Stimulated activated CD8-positive, alpha-beta memory T cell treated with anti-CD3 and anti-CD28 coated beads, Interleukin-4, amount 100 ng/mL, for 4 hours (primary cell): Measurements from ENCODE around the gene HOXB8.
A peak's percentile ranks its signal among the peaks of the same experiment; 100 is the strongest.

ENCODE experiments used
- DNase-seq, 2 donors: peaks; one replicate each; pipeline ENCODE4 v3.0.0-alpha.2; 2020; ENCODE audit warnings: low read depth in 2 of 2, low spot score in 1 of 2

The HOXB8 gene

DNA sequence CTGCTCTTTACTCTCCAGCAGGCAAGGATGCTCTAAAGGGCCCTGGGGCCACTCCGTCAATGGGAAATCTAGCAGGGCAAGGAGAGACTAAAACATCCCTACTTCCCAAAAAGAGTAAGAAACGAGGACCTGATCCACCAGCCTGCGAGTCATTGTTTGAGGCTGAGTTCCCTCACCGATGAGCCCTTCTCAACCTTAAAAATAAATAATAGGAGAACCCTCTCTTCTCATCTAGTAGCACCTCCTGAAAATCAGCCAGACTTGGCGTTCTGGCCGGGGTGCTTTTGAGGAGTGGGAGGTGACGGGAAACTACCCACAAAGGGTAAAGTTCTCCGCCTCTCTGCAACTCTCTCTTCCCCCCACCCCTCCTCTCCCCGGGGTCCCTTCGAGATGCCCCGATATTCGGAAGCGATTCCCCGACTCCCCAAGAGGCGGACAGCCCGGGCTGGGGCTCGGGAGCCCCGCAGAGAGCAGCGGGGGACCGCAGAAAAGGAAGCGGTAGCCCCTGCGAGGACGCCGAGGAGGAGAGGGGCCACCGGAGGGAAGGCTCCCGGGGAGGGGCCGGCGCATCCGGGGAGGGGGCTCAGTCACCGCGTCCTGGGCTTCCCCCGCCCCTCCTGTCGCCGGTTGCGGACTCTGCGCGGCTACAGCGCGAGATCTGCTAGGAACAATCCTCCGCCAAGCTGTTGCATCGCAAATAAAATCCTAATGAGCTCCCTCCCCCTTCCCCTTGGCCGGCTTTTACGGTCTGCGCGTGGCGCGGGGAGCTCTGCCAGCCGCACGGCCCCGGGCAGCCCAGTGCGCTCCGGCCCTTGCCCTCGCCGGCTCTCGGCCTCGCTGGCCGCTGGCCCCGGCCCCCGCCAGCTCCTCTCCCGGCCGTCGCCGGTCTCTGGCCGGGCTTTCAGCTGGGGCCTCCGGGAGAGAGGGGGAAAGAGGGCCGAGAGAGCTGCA is 9.7 kb upstream of the HOXB8 start:
- DNase-seq = no peak

GRCh38 chr17:48624118-48624517 is 9.0 kb upstream of the HOXB8 start:
- DNase-seq = no peak

GRCh38 chr17:48623583-48623982 is 8.5 kb upstream of the HOXB8 start:
- no peak for DNase-seq

GRCh38 chr17:48622857-48623256 is 7.8 kb upstream of the HOXB8 start:
- no peak for DNase-seq

GRCh38 chr17:48621410-48622392 is 6.6 kb upstream of the HOXB8 start:
- DNase-seq = no peak

GRCh38 chr17:48620461-48621139 is 5.5 kb upstream of the HOXB8 start:
- no peak for DNase-seq

- DNase-seq = no peak
These were observed 4.8 kb upstream of the HOXB8 start for GRCh38 chr17:48619826-48620449.

DNA sequence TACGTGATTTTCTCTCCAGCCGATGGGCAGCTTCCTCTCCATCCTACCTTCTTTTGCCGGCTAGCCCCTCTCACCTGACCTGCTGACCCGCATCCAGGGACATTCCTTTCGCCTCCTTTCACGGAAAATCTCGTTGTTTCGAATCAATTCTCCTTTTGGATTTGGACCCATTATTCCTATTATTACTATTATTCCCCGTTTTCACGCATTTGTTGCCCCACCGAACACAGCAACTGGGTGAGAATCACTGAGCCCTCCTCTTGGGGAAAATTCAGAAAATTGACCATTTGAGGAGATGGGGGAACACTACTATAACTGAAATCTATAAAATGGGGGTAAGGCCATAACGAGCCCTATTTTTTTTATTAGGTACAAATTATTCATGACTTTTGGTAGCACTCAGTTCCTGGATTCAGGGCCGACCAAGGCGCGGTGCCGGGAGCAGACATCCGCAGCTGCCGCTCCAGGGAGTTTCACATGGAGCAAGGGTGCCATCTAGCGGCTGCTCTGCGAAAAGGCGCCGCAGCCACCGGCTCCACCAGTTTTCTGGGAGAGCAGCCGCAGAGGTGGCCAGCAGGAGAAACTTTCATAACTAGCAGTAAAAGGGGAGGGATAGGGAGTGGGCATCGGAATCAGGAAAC is 3.3 kb upstream of the HOXB8 start:
- DNase-seq = peak; percentile 60 to 79

DNA sequence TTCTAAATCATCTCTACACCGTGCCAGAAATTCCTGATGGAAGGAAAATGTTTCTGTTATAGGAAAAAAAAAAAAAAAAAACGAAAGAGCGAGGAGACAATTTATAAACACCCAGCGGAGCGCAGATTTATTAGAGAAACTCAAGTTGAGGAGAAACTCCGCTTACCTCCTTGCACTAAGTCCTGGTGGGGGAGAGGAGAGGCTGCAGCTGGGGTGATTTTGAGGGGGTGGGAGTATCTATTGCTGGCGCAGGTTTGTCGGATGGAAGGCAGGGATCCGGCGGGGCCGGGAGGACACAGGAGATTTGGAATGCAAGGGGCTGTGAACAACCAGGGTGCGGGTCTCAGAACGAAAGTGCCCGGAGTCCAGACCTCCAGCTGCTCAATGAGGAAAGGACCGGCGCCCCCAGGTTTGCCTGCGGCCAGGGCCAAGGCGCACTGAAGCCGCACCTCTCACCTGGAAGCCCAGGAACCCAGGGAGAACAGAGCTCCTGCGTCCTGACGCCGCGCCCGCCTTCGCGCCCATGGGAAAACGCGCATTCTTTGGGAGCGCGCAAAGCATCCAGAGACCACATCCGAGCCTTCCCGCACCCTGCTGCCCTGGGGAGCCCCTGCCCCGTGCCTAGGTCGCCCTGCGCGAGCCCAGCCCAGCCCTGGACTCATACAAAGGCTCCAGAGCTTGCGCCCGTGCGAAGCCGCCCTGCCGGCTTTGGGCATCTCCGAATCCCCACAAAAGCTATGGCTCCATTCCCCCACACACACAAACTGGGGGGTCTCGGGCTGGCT is 2.6 kb upstream of the HOXB8 start:
- no peak for DNase-seq

DNA sequence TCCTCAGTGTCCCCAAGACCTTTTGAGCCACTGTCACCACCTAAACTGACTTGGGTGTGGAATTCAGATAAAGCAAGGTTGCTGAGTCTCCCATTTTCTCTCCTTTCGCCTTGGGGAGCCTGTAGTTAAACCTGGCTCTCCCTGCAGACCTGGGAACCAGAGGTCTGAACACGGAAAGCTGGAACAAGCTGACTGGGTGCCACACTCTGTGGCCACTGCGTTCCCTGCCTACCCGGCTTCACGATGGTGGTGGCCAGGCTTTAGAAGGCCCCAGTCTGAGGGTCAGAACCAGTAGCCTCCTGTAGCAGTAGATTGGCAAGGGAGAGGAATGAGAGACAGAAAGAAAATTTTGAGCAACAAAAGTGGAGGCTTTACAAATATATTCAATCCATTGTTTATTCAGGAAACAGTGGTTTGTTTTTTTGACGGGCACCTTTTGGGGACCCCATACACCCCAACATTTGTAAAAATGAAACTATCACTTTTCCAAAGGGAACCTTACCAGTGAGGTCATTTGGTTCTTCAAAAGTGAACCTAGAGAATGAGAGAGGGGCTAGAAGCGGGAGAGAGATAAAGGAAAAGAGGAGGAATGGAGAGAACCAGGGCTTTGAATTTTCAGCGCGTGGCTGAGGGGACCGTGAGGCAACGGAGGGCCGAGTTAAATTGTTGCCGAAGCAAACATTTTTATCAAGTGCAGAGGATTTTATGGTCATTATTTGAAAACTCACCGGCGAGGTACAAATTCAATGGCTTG is 1.8 kb upstream of the HOXB8 start:
- no peak for DNase-seq

GRCh38 chr17:48615963-48616716 is 1.0 kb upstream of the HOXB8 start:
- no peak for DNase-seq

GRCh38 chr17:48613862-48614694 is 1.0 kb downstream of the HOXB8 start:
- no peak for DNase-seq

DNA sequence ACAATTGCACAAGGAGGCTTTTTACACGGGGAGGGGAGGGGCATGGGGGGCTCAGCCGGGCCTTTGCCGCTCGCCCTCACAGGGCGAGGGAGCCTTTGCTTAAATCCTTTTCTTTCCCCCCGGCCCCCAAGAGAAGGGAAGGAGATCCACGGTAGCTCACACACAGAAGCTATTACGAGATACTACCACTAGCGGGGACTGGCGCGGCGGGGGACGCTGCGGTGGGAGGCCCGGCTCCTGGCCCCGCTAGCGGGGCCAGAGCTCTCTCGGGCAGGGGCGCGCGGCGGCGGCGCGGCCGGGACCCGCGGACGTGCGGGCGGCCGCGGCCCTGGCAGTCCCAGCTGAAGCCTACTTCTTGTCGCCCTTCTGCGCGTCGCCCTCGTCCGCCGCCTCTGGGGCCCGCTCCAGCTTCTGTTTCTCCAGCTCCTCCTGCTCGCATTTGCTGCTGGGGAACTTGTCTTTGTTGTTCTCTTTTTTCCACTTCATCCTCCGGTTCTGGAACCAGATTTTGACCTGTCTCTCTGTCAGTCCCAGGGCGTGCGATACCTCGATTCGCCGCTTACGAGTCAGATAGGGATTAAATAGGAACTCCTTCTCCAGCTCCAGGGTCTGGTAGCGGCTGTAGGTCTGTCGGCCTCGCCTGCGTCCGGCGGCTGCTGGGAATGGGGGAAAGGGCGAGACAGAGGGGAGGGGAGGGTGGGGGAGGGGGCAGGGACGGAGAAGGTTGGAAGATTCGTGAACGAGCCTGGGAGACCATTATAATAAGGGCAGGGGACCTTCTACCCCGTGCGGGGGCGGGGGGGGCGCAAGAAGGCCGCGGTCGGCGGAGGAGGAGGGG is 2.0 kb downstream of the HOXB8 start:
- DNase-seq = no peak

- DNase-seq = no peak
These were observed 2.6 kb downstream of the HOXB8 start for GRCh38 chr17:48612456-48612853.

DNA sequence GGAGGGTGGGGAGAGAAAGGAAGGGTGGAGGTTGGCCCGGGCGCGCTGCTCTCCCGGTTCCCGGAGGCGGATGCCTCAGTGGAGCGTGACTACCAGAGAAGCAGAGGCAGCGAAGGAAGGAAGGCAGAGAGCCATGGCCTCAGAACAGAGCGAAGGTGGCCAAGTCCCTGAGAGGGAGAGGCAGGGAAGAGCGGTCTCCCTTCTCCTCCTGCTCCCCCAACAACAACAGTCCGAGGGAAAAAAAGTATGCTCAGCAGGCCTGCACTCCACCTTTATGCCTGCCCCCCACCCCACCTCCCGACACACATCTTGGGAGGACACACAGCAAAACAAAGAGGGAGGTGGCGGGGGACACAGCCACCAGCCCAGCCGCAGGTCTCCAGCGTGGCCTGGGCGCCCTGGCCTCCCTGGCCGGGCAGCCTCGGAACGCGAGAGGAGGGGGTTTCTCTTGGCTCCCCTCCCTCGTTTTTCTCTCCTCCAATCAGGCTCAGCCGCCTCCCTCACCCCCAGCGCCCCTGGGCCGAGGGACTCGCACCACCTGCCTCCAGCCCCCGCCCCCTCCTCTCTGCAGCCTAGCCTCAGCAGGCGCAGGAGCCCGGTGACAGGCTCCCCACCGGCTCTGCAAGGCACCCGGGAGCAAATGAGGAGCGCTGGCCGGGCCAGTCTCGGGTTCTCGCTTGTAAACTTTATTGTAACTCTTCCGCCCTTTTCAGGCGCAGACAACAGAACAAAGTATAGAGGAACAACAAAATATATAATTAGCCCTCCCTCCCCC is 3.2 kb downstream of the HOXB8 start:
- no peak for DNase-seq

DNA sequence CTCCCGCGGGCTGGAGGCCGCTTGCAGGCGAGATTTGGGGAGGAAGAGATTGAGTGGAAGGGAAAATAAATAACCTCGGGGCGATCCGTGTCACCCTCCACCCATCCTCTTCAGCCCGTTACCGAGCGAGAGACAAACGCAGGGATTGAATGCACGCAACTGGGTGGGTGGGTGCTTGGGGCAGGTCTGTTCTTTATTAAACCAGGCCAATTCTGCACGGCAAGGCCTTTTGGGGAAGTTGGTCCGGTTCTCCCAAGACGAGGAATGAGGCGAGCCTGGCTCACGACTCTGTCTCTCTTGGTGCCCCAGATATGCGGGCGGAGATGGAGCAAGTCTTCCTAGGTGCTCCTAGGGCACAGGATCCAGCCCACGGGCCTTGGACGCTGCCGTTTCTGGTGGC is 3.9 kb downstream of the HOXB8 start:
- no peak for DNase-seq
